GM12878 (cell line): ENCODE results near the gene CARD9.

Experiments used
- CTCF ChIP-seq, 3 experiments: IDR thresholded peaks in 2 of 3; conservative IDR thresholded peaks in 1 of 3; 2 replicates each; pipeline ENCODE4 v1.5.1; 2011; ENCODE audit warnings: low read depth in 3 of 3, low read length in 3 of 3, mild to moderate bottlenecking in 3 of 3, control low read depth in 2 of 3, moderate library complexity in 2 of 3, inconsistent platforms in 1 of 3, mixed read lengths in 1 of 3; ENCODE audit not compliant: control insufficient read depth in 2 of 3, insufficient read depth in 1 of 3; ENCODE audit errors: extremely low read depth in 1 of 3
- ESRRA ChIP-seq: IDR thresholded peaks from 2 replicates; pipeline ENCODE4 v1.6.1; 2012; ENCODE audit warnings: mild to moderate bottlenecking, low read length, improper control_type of control experiment
- USF1 ChIP-seq: IDR thresholded peaks from 2 replicates; pipeline ENCODE4 v1.6.1; 2011; ENCODE audit warnings: borderline replicate concordance, low read depth, mild to moderate bottlenecking, moderate library complexity, mixed read lengths, low read length; ENCODE audit not compliant: insufficient read depth; ENCODE audit errors: extremely low read length

GRCh38 chr9:136364942-136365774 lies 8.3 kb downstream of the CARD9 start:
- TF ChIP-seq USF1 (no peak), CTCF (IDR thresholded peaks at IDR 0.05 in 2 of 3, conservative IDR thresholded peaks at IDR 0.05 in 1 of 3; ENCODE audit: control insufficient read depth in 2 of 3, extremely low read depth in 1 of 3, insufficient read depth in 1 of 3, low read depth in 3 of 3, low read length in 3 of 3) (no peak), ESRRA (no peak)
